ENCODE data around the gene EIF1. TPM values are rescaled to one million over a fixed set of nuclear protein-coding genes. Genes with fewer than 3 reads are reported as not detected.

The EIF1 gene
- total RNA-seq, 1 experiment from 2014 or later = 651 TPM

DNA sequence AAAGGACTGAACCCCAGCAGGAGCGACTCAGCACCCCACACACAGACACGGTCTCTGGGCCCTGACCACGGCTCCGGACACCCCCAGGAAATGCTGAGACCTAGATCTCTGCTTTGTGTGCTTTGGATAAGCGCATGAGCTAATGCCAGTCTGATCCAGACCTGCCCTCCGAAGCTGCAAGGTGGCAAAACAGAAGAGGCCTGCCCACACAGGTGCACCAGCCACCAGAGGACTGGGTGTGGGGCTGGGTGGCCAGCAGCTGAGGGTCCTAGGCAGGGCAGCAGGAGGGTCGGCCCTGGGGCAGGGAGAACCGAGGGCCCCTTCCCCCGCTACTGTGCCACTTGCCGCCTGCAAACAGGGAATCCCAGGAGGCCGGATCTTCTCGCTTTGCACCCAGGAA lies 30.7 kb upstream of the EIF1 start:
- no peak overlapping the region for H3K27ac ChIP-seq (ENCODE audit: insufficient read length, low read depth, low read length)
- H3K4me3 Mint-ChIP-seq = no peak overlapping the region
- H3K23me2 ChIP-seq (ENCODE audit: insufficient read length, low read depth, low read length, poor library complexity, severe bottlenecking) = no peaks in the 10 kb centered on the region
- no peaks in the 10 kb centered on the region for H3K9me3 Mint-ChIP-seq
- peaks cover 9 to 18% of the 10 kb centered on the region in 2 experiments for H3K4me1 Mint-ChIP-seq
- no peaks in the 10 kb centered on the region for H3K9me3 ChIP-seq (ENCODE audit: control insufficient read depth, low read depth, low read length)
- H3K18ac ChIP-seq (ENCODE audit: insufficient read length, low read depth, low read length) = no peak overlapping the region
- H3K14ac ChIP-seq (ENCODE audit: insufficient read depth, low read length) = no peak overlapping the region
- no peak overlapping the region for H3T11ph ChIP-seq (ENCODE audit: low read length)
- H4K8ac ChIP-seq (replicated peaks; ENCODE audit: insufficient read length, low read depth, low read length) = no peak overlapping the region
- WGBS (ENCODE audit: extremely low coverage, insufficient read length, low lambda C conversion rate) = no CpG with 5 or more reads among the region's 12 CpGs
- H3K4me2 ChIP-seq (ENCODE audit: insufficient read depth, insufficient read length, low read length) = no peak overlapping the region
- no peaks in the 10 kb centered on the region for H3K36me3 Mint-ChIP-seq (ENCODE audit: insufficient read depth in 1 of 3, low read depth in 3 of 3)
- H4K5ac ChIP-seq (ENCODE audit: insufficient read length, low read depth, low read length) = no peak overlapping the region
- H4K91ac ChIP-seq (ENCODE audit: insufficient read length, low read depth, low read length) = no peak overlapping the region
- H3K4ac ChIP-seq (ENCODE audit: low read depth, low read length) = no peak overlapping the region
- H2BK120ac ChIP-seq (ENCODE audit: low read depth, low read length, poor library complexity, severe bottlenecking) = no peak overlapping the region
- H3K56ac ChIP-seq (ENCODE audit: insufficient read length, low read depth, low read length) = no peak overlapping the region
- H3K4me1 ChIP-seq (ENCODE audit: insufficient read depth, low read length) = no peaks in the 10 kb centered on the region
- DNase-seq = no peak
- no peak overlapping the region for H3K23ac ChIP-seq (ENCODE audit: insufficient read length, low read depth, low read length)
- H2BK20ac ChIP-seq (ENCODE audit: low read depth, low read length, poor library complexity, severe bottlenecking) = no peak overlapping the region
- H3K27me3 Mint-ChIP-seq (ENCODE audit: low read depth) = peaks cover 2% of the 10 kb centered on the region
- H4K20me1 ChIP-seq (ENCODE audit: control insufficient read depth, insufficient read depth, insufficient read length) = no peaks in the 10 kb centered on the region
- H2BK5ac ChIP-seq (ENCODE audit: insufficient read length, low read length) = no peak overlapping the region
- H3K9ac ChIP-seq (ENCODE audit: extremely low read depth, insufficient read length, low read length) = no peak overlapping the region
- H3K79me1 ChIP-seq (ENCODE audit: insufficient read depth, low read depth, low read length, poor library complexity, severe bottlenecking) = no peaks in the 10 kb centered on the region
- no peaks in the 10 kb centered on the region for H3K79me2 ChIP-seq (ENCODE audit: insufficient read depth, low read length)
- no peaks in the 10 kb centered on the region for H3K27me3 ChIP-seq (ENCODE audit: insufficient read depth, low read length)
- H2BK15ac ChIP-seq (ENCODE audit: low read depth, low read length) = no peak overlapping the region
- no peak overlapping the region for H2BK12ac ChIP-seq (ENCODE audit: insufficient read length, low read depth, low read length)
- H2AK5ac ChIP-seq (ENCODE audit: insufficient read length, low read length) = no peak overlapping the region
- no peak for TF ChIP-seq CTCF (conservative IDR thresholded peaks at IDR 0.05)
- H2AFZ ChIP-seq (ENCODE audit: low read length) = no peak overlapping the region
- H3K27ac Mint-ChIP-seq = peak overlapping the region in 2 of 3 experiments; percentile 35 to 62; a peak in 1 of 7 replicates
